Ascending aorta (tissue), 2 donors: ENCODE data around the gene JRKL. TPM values are rescaled to one million over a fixed set of nuclear protein-coding genes. Genes with fewer than 3 reads are reported as not detected.
A peak's percentile ranks its signal among the peaks of the same experiment; 100 is the strongest.

ENCODE experiments used
- DNase-seq, 2 donors: peaks; one replicate each; pipeline ENCODE4 v3.0.0-alpha.2; 2019; ENCODE audit warnings: low spot score in 2 of 2
- H3K27ac ChIP-seq, 2 donors: fragments of 200-600 bp; sonication (generic); one replicate each; pipeline ENCODE4 v1.5.1; 2016 to 2017; ENCODE audit warnings: mild to moderate bottlenecking in 1 of 2
- H3K27me3 ChIP-seq: fragments of 200-600 bp; sonication (generic); one replicate; pipeline ENCODE4 v1.5.1; 2017
- H3K36me3 ChIP-seq, 2 donors: fragments of 200-600 bp; sonication (generic); one replicate each; pipeline ENCODE4 v1.5.1; 2016
- H3K4me1 ChIP-seq, 2 donors: fragments of 200-600 bp; sonication (generic); one replicate each; pipeline ENCODE4 v1.5.1; 2016 to 2017; ENCODE audit warnings: mild to moderate bottlenecking in 1 of 2
- H3K4me3 ChIP-seq, 2 donors: fragments of 200-600 bp; sonication (generic); one replicate each; pipeline ENCODE4 v1.5.1; 2016 to 2017; ENCODE audit warnings: mild to moderate bottlenecking in 1 of 2
- H3K9me3 ChIP-seq, 2 donors: fragments of 200-600 bp; sonication (generic); one replicate each; pipeline ENCODE4 v1.5.1; 2016
- intact Hi-C: fragments of 100-400 bp; cut with DNase I; formaldehyde crosslinking; loops from one replicate; pipeline ENCODE4 v1.15.1; 2023
- total RNA-seq: library from RNA; depleted of rRNA; stranded (reverse); fragments of >200 nt; gene quantifications from one replicate; pipeline ENCODE4 v1.1.0, GENCODE V29; 2016
- TF ChIP-seq, protein P1 (sequence below), 3 experiments: fragments of 200-600 bp in 2 of 3; fragments of 450-650 bp in 1 of 3; sonication (generic) in 2 of 3; IDR thresholded peaks; one replicate each; pipeline ENCODE4 v1.5.1; 2016 to 2019; ENCODE audit warnings: antibody characterized with exemption in 3 of 3, mild to moderate bottlenecking in 1 of 3, moderate library complexity in 1 of 3

The JRKL gene
- total RNA-seq, 1 donor from 2014 or later, result 16.6 TPM

DNA sequence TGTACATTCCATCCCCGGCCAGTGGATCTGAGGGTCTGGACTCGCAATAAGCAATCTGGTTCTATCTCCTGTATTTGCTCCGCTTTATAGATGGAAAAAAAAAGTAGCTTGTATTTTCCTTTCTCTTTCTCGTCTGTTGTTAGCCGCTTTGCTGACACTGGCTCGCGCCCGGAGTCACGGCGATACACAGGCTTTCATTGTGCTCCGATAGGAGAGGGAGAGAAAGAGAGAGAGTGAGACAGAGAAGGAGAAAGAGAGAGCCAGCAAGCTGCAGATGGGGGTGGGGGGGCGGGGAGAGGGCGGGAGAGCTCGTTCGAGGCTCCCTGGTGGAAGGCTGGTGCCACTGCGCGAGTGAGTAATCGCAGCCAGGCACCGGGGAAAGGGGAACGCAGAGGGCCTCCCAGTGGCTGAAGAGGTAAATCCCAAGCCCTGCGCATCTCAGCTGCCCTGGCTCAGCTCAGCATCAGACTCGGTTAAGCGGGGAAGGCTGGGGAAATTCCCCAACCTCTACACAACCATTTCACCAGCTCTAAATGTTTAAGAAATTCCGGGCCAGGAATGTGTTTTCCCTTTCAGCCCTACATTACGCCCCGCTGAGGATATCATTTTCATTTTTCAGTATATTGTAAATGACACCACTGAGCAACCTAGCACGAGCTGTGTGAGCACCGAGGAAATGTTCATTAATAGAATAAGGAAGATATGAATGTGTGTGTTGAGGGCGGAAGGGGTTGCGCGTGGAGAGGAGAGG is 46.7 kb upstream of the JRKL start, which contains the start of gene MAML2:
Gene MAML2 (minus strand): TSS at position 235 of the 751 bp plus-strand sequence. CDS start 1,300 bp downstream, outside the sequence.
- Histone ChIP-seq H3K27me3 (no peaks in the 10 kb centered on the region), H3K9me3 (peaks cover 0 to 2% of the 10 kb centered on the region in 2 donors), H3K36me3 (no peaks in the 10 kb centered on the region), H3K27ac (peak within 1 kb of the TSS; percentile 86 to 95), H3K4me3 (peak within 1 kb of the TSS; percentile 59 to 85), H3K4me1 (peaks cover 4 to 24% of the 10 kb centered on the region in 2 donors)
- TF ChIP-seq, protein P1, sequence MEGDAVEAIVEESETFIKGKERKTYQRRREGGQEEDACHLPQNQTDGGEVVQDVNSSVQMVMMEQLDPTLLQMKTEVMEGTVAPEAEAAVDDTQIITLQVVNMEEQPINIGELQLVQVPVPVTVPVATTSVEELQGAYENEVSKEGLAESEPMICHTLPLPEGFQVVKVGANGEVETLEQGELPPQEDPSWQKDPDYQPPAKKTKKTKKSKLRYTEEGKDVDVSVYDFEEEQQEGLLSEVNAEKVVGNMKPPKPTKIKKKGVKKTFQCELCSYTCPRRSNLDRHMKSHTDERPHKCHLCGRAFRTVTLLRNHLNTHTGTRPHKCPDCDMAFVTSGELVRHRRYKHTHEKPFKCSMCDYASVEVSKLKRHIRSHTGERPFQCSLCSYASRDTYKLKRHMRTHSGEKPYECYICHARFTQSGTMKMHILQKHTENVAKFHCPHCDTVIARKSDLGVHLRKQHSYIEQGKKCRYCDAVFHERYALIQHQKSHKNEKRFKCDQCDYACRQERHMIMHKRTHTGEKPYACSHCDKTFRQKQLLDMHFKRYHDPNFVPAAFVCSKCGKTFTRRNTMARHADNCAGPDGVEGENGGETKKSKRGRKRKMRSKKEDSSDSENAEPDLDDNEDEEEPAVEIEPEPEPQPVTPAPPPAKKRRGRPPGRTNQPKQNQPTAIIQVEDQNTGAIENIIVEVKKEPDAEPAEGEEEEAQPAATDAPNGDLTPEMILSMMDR (IDR thresholded peaks at IDR 0.05), result peak; percentile 94 to 98 (median 97)
- peak; percentile 78 to 97 for DNase-seq
- intact Hi-C loops, result loop anchor here (1.0 to 5.0 kb wide), 8 partner anchors 44 to 494 kb away; partner anchors contain the start of genes CCDC82 and MTMR2

DNA sequence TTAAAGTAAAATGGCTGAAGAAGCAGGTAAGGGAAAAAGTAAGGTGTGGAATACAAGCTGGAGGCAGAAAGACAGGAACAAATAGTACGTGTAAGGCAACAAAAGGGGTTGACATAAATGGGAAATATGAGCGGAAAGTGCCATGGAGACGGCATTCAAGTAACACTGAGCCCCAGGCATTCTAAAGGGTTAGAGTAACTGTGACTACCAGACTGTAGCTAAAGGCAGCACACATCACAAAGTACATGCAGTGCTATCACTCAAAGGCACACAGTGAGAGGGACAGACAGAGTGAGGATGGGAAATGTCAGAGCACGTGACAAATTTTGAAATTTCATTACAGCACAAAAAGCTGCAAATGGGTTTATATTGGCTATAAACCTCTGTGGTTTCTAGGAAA is 33.0 kb upstream of the JRKL start:
- Histone ChIP-seq H3K4me3 (no peak overlapping the region), H3K4me1 (no peaks in the 10 kb centered on the region), H3K27me3 (no peaks in the 10 kb centered on the region), H3K27ac (no peak overlapping the region), H3K9me3 (no peaks in the 10 kb centered on the region), H3K36me3 (peaks cover 22 to 43% of the 10 kb centered on the region in 2 donors)
- TF ChIP-seq, protein P1 (IDR thresholded peaks at IDR 0.05), result no peak
- no peak for DNase-seq
- intact Hi-C loops, result no loop called here

DNA sequence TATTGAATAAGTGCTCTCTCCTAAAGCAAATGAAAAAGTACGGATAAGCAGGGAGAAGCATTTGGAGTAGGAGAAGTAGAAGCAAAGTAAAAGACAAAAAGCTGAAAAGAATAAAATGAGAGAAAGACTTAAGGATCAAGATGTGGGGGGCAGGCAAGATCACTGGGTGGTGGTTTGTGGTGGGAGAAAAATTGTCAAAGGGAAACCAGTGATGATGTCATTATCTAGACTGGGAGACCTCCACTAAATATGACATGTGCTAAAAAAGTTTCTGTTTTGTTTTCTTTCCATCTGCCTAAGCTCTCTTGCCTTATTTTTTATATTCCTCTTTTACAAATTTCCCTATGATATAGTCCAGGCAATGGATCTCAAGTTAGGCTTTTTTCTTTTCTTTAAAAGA is 32.0 kb upstream of the JRKL start:
- TF ChIP-seq, protein P1 (IDR thresholded peaks at IDR 0.05), result no peak
- Histone ChIP-seq H3K27ac (no peak overlapping the region), H3K9me3 (no peaks in the 10 kb centered on the region), H3K36me3 (peaks cover 19 to 40% of the 10 kb centered on the region in 2 donors), H3K27me3 (no peaks in the 10 kb centered on the region), H3K4me1 (no peaks in the 10 kb centered on the region), H3K4me3 (no peak overlapping the region)
- intact Hi-C loops, result no loop called here
- no peak for DNase-seq

DNA sequence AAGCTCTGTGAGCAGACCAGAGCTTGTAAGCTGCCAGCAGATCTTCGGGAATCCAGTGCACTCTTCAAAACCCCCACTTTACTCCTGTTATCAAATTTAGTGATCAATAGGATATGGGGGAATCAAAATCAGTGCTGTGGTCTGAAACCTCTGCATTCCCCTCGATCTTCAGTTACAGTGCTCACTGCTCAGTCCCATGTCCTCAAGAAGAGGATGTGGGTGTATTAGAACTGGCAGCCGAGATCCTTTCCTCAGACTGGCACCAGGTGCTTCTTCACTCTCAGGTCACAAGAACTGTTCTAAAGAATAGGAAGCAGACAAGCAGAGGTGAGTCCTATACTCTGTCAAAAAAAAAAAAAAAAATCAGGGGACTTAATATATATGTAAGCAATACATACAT is 31.5 kb upstream of the JRKL start:
- TF ChIP-seq, protein P1 (IDR thresholded peaks at IDR 0.05), result no peak
- no peak for DNase-seq
- H3K9me3 ChIP-seq, result no peaks in the 10 kb centered on the region
- peaks cover 19 to 40% of the 10 kb centered on the region in 2 donors for H3K36me3 ChIP-seq
- no peaks in the 10 kb centered on the region for H3K27me3 ChIP-seq
- no peaks in the 10 kb centered on the region for H3K4me1 ChIP-seq
- no peak overlapping the region for H3K27ac ChIP-seq
- no peak overlapping the region for H3K4me3 ChIP-seq
- intact Hi-C loops, result no loop called here

DNA sequence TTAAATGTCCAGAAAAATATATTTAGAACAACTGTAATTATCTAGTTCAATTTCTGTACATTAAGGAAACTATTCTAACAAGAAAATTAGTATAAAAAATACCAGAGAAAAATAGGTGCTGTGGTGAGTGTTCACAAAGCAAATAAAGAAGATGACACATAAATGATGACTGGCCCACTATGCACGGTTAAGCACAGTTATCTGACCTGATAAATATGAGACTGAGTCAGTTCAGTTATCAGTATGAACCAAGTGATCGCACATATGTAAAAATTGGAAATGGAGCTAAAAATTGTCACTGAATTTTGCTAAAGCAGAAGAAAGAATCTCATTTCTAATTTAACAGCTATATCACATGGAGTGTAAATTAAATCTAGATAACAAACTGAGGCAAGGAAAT is 28.0 kb upstream of the JRKL start:
- no peak for DNase-seq
- peaks cover 21 to 33% of the 10 kb centered on the region in 2 donors for H3K36me3 ChIP-seq

More for the DNA sequence above, 28.0 kb upstream of the JRKL start:
- no peak overlapping the region for H3K27ac ChIP-seq
- TF ChIP-seq, protein P1 (IDR thresholded peaks at IDR 0.05), result no peak
- intact Hi-C loops, result no loop called here
- H3K4me3 ChIP-seq, result no peak overlapping the region
- H3K27me3 ChIP-seq, result no peaks in the 10 kb centered on the region
- no peaks in the 10 kb centered on the region for H3K4me1 ChIP-seq
- H3K9me3 ChIP-seq, result no peaks in the 10 kb centered on the region
